HCT116 (cell line): ENCODE measurements around the gene ADGRG6.

ENCODE experiments used
- ATF3 ChIP-seq: IDR thresholded peaks from 2 replicates; pipeline ENCODE4 v1.6.1; 2012
- CTCF ChIP-seq, 3 experiments: fragments of 200-600 bp in 1 of 3; sonication (generic) in 1 of 3; IDR thresholded peaks in 2 of 3; conservative IDR thresholded peaks in 1 of 3; 2 replicates each; pipeline ENCODE4 v1.5.1; 2012 to 2017; ENCODE audit warnings: low read depth in 2 of 3, low read length in 2 of 3, antibody characterized with exemption in 1 of 3, borderline replicate concordance in 1 of 3, control low read depth in 1 of 3, mild to moderate bottlenecking in 1 of 3, mixed read lengths in 1 of 3, mixed run types in 1 of 3, moderate library complexity in 1 of 3; ENCODE audit not compliant: insufficient read depth in 1 of 3
- ELF1 ChIP-seq: IDR thresholded peaks from 2 replicates; pipeline ENCODE4 v1.6.1; 2012; ENCODE audit warnings: low read depth, borderline replicate concordance
- EZH2 ChIP-seq: fragments of 200-600 bp; sonication (generic); IDR thresholded peaks from 2 replicates; pipeline ENCODE4 v1.6.1; 2017; ENCODE audit warnings: antibody characterized with exemption, mixed run types
- EZH2phosphoT487 ChIP-seq: fragments of 200-600 bp; IDR thresholded peaks from 2 replicates; pipeline ENCODE4 v1.6.1; 2018; ENCODE audit warnings: antibody characterized with exemption, borderline replicate concordance
- POLR2A ChIP-seq: IDR thresholded peaks from 2 replicates; pipeline ENCODE4 v1.7.0; 2011; ENCODE audit warnings: borderline replicate concordance; ENCODE audit not compliant: insufficient read depth, insufficient read length; ENCODE audit errors: extremely low read depth
- POLR2AphosphoS5 ChIP-seq: IDR thresholded peaks from 2 replicates; pipeline ENCODE4 v1.6.1; 2011; ENCODE audit warnings: mild to moderate bottlenecking, low read depth, low read length, moderate library complexity
- REST ChIP-seq: IDR thresholded peaks from 2 replicates; pipeline ENCODE4 v1.6.1; 2012; ENCODE audit warnings: low read depth
- YY1 ChIP-seq: IDR thresholded peaks from 2 replicates; pipeline ENCODE4 v1.6.1; 2011; ENCODE audit warnings: low read length, low read depth, moderate library complexity, mild to moderate bottlenecking; ENCODE audit not compliant: insufficient replicate concordance; ENCODE audit errors: extremely low read depth
- ZBTB33 ChIP-seq: IDR thresholded peaks from 2 replicates; pipeline ENCODE4 v1.6.1; 2011; ENCODE audit warnings: mild to moderate bottlenecking, low read length, moderate library complexity; ENCODE audit not compliant: insufficient replicate concordance; ENCODE audit errors: extremely low read depth
- ZFX ChIP-seq: fragments of 450-650 bp; IDR thresholded peaks from 2 replicates; pipeline ENCODE4 v1.6.1; 2017

GRCh38 chr6:142333431-142333830 is 31.6 kb downstream of the ADGRG6 start:
- TF ChIP-seq CTCF (IDR thresholded peaks at IDR 0.05 in 2 of 3, conservative IDR thresholded peaks at IDR 0.05 in 1 of 3; ENCODE audit: borderline replicate concordance in 1 of 3, insufficient read depth in 1 of 3, low read depth in 2 of 3, low read length in 2 of 3) (no peak), REST (no peak), YY1 (no peak), POLR2A (no peak), EZH2 (no peak), ELF1 (no peak), ZBTB33 (no peak), EZH2phosphoT487 (no peak), POLR2AphosphoS5 (no peak), ATF3 (no peak), ZFX (no peak)
